Stimulated activated naive CD8-positive, alpha-beta T cell treated with anti-CD3 and anti-CD28 coated beads, Interleukin-15, Interleukin-2, amounts not matched to agents 100 ng/mL and 50 ng/mL, for 24 hours (primary cell): ENCODE results near the gene MAP1LC3C.
"Not testable (repeated sequence)": the region's sequence is repeated elsewhere in the genome, so short reads cannot be mapped to it uniquely, and the experiment has no call there.

ENCODE experiments used
- H3K27ac Mint-ChIP-seq: one replicate; pipeline ENCODE4 v1.8.0; 2021; ENCODE audit warnings: mild to moderate bottlenecking, mixed read lengths
- H3K27me3 Mint-ChIP-seq: one replicate; pipeline ENCODE4 v1.8.0; 2021; ENCODE audit warnings: mixed read lengths
- H3K36me3 Mint-ChIP-seq: one replicate; pipeline ENCODE4 v1.8.0; 2021; ENCODE audit warnings: low read depth, mixed read lengths
- H3K4me1 Mint-ChIP-seq: one replicate; pipeline ENCODE4 v1.8.0; 2021; ENCODE audit warnings: low read depth, mixed read lengths
- H3K4me3 Mint-ChIP-seq: one replicate; pipeline ENCODE4 v1.8.0; 2021; ENCODE audit warnings: mild to moderate bottlenecking, mixed read lengths
- H3K9me3 Mint-ChIP-seq: one replicate; pipeline ENCODE4 v1.8.0; 2021; ENCODE audit warnings: mixed read lengths

The MAP1LC3C gene

GRCh38 chr1:242004751-242005495 is 6.0 kb upstream of the MAP1LC3C start:
- Mint-ChIP-seq H3K27ac (no peak overlapping the region), H3K9me3 (no peaks in the 10 kb centered on the region), H3K36me3 (no peaks in the 10 kb centered on the region), H3K4me3 (no peak overlapping the region), H3K27me3 (peaks cover 9% of the 10 kb centered on the region), H3K4me1 (no peaks in the 10 kb centered on the region)

GRCh38 chr1:242002510-242002909 is 3.6 kb upstream of the MAP1LC3C start:
- Mint-ChIP-seq H3K36me3 (no peaks in the 10 kb centered on the region), H3K27me3 (peaks cover 7% of the 10 kb centered on the region), H3K9me3 (no peaks in the 10 kb centered on the region), H3K4me3 (no peak overlapping the region), H3K4me1 (no peaks in the 10 kb centered on the region), H3K27ac (no peak overlapping the region)

- peaks cover 7% of the 10 kb centered on the region for H3K27me3 Mint-ChIP-seq
- no peaks in the 10 kb centered on the region for H3K4me1 Mint-ChIP-seq
- H3K36me3 Mint-ChIP-seq, result no peaks in the 10 kb centered on the region
- H3K9me3 Mint-ChIP-seq, result no peaks in the 10 kb centered on the region
- no peak overlapping the region for H3K27ac Mint-ChIP-seq
- no peak overlapping the region for H3K4me3 Mint-ChIP-seq
Measured at GRCh38 chr1:242002072-242002471, 3.2 kb upstream of the MAP1LC3C start.

- Mint-ChIP-seq H3K27ac (no peak overlapping the region), H3K36me3 (no peaks in the 10 kb centered on the region), H3K4me3 (no peak overlapping the region), H3K4me1 (no peaks in the 10 kb centered on the region), H3K9me3 (no peaks in the 10 kb centered on the region), H3K27me3 (peaks cover 7% of the 10 kb centered on the region)
Measured at GRCh38 chr1:242000434-242000833, 1.5 kb upstream of the MAP1LC3C start.

GRCh38 chr1:241998412-241998921 is 431 bp downstream of the MAP1LC3C start:
- no peaks in the 10 kb centered on the region for H3K9me3 Mint-ChIP-seq
- no peaks in the 10 kb centered on the region for H3K36me3 Mint-ChIP-seq
- no peak overlapping the region for H3K27ac Mint-ChIP-seq
- no peaks in the 10 kb centered on the region for H3K4me1 Mint-ChIP-seq
- peak overlapping the region; percentile 70 for H3K4me3 Mint-ChIP-seq
- peaks cover 7% of the 10 kb centered on the region for H3K27me3 Mint-ChIP-seq

GRCh38 chr1:241997401-241997998 is 1.4 kb downstream of the MAP1LC3C start:
- Mint-ChIP-seq H3K36me3 (no peaks in the 10 kb centered on the region), H3K4me3 (no peak overlapping the region), H3K27ac (no peak overlapping the region), H3K27me3 (peaks cover 7% of the 10 kb centered on the region), H3K4me1 (no peaks in the 10 kb centered on the region), H3K9me3 (no peaks in the 10 kb centered on the region)

GRCh38 chr1:241994171-241994570 is 4.7 kb downstream of the MAP1LC3C start:
- H3K4me1 Mint-ChIP-seq, result no peaks in the 10 kb centered on the region
- no peaks in the 10 kb centered on the region for H3K36me3 Mint-ChIP-seq
- peaks cover 3% of the 10 kb centered on the region for H3K27me3 Mint-ChIP-seq
- H3K4me3 Mint-ChIP-seq, result no peak overlapping the region
- H3K27ac Mint-ChIP-seq, result no peak overlapping the region
- H3K9me3 Mint-ChIP-seq, result no peaks in the 10 kb centered on the region

- Mint-ChIP-seq H3K27me3 (peaks cover 3% of the 10 kb centered on the region), H3K4me1 (no peaks in the 10 kb centered on the region), H3K4me3 (no peak overlapping the region), H3K36me3 (no peaks in the 10 kb centered on the region), H3K9me3 (no peaks in the 10 kb centered on the region), H3K27ac (no peak overlapping the region)
Measured at GRCh38 chr1:241992734-241993133, 6.2 kb downstream of the MAP1LC3C start.

- Mint-ChIP-seq H3K27me3 (peaks cover 3% of the 10 kb centered on the region), H3K27ac (no peak overlapping the region), H3K9me3 (no peaks in the 10 kb centered on the region), H3K4me3 (no peak overlapping the region), H3K4me1 (no peaks in the 10 kb centered on the region), H3K36me3 (no peaks in the 10 kb centered on the region)
Measured at GRCh38 chr1:241990040-241990439, 8.9 kb downstream of the MAP1LC3C start.

- H3K27me3 Mint-ChIP-seq, H3K4me1 Mint-ChIP-seq: not testable (repeated sequence)
Measured at GRCh38 chr1:241988389-241988930, 10.4 kb downstream of the MAP1LC3C start.

GRCh38 chr1:241985787-241986186 is 13.1 kb downstream of the MAP1LC3C start:
- Mint-ChIP-seq H3K9me3 (no peaks in the 10 kb centered on the region), H3K27me3 (peaks cover 2% of the 10 kb centered on the region), H3K4me1 (no peaks in the 10 kb centered on the region), H3K27ac (no peak overlapping the region), H3K36me3 (no peaks in the 10 kb centered on the region), H3K4me3 (no peak overlapping the region)

More at GRCh38 chr1:241988389-241988930, 10.4 kb downstream of the MAP1LC3C start:
- not testable (repeated sequence) for H3K36me3 Mint-ChIP-seq, H3K4me3 Mint-ChIP-seq, H3K27ac Mint-ChIP-seq, H3K9me3 Mint-ChIP-seq

- no peaks in the 10 kb centered on the region for H3K4me1 Mint-ChIP-seq
- no peaks in the 10 kb centered on the region for H3K27me3 Mint-ChIP-seq
- no peak overlapping the region for H3K4me3 Mint-ChIP-seq
- H3K36me3 Mint-ChIP-seq, result no peaks in the 10 kb centered on the region
- H3K9me3 Mint-ChIP-seq, result no peaks in the 10 kb centered on the region
- no peak overlapping the region for H3K27ac Mint-ChIP-seq
Measured at GRCh38 chr1:241979926-241980325, 19.0 kb downstream of the MAP1LC3C start.

- H3K4me1 Mint-ChIP-seq, result no peaks in the 10 kb centered on the region
- no peaks in the 10 kb centered on the region for H3K36me3 Mint-ChIP-seq
- H3K27ac Mint-ChIP-seq, result no peak overlapping the region
- H3K9me3 Mint-ChIP-seq, result no peaks in the 10 kb centered on the region
- no peak overlapping the region for H3K4me3 Mint-ChIP-seq
- no peaks in the 10 kb centered on the region for H3K27me3 Mint-ChIP-seq
Measured at GRCh38 chr1:241979071-241979470, 19.8 kb downstream of the MAP1LC3C start.

GRCh38 chr1:241976229-241976628 is 22.7 kb downstream of the MAP1LC3C start:
- H3K4me1 Mint-ChIP-seq, result no peaks in the 10 kb centered on the region
- H3K4me3 Mint-ChIP-seq, result no peak overlapping the region
- H3K27ac Mint-ChIP-seq, result no peak overlapping the region
- H3K27me3 Mint-ChIP-seq, result no peaks in the 10 kb centered on the region
- no peaks in the 10 kb centered on the region for H3K36me3 Mint-ChIP-seq
- H3K9me3 Mint-ChIP-seq, result no peaks in the 10 kb centered on the region

- Mint-ChIP-seq H3K27me3 (no peaks in the 10 kb centered on the region), H3K4me3 (no peak overlapping the region), H3K4me1 (no peaks in the 10 kb centered on the region), H3K9me3 (no peaks in the 10 kb centered on the region), H3K36me3 (no peaks in the 10 kb centered on the region), H3K27ac (no peak overlapping the region)
Measured at GRCh38 chr1:241972703-241973369, 26.1 kb downstream of the MAP1LC3C start.
